ENCODE results near the gene HES1. TPM values are rescaled to one million over a fixed set of nuclear protein-coding genes. Genes with fewer than 3 reads are reported as not detected.
A peak's percentile ranks its signal among the peaks of the same experiment; 100 is the strongest.
"Not testable (repeated sequence)": the region's sequence is repeated elsewhere in the genome, so short reads cannot be mapped to it uniquely, and the experiment has no call there.

Gene HES1
- total RNA-seq (71.2 TPM), polyA plus RNA-seq (22.6 TPM)

GRCh38 chr3:194135806-194136518 lies at the start of gene HES1:
Gene HES1 (plus strand): TSS chr3:194136148. CDS start chr3:194136381, 233 bp downstream.
- WGBS: 1% methylated on average over 29 of the region's 29 CpGs

DNA sequence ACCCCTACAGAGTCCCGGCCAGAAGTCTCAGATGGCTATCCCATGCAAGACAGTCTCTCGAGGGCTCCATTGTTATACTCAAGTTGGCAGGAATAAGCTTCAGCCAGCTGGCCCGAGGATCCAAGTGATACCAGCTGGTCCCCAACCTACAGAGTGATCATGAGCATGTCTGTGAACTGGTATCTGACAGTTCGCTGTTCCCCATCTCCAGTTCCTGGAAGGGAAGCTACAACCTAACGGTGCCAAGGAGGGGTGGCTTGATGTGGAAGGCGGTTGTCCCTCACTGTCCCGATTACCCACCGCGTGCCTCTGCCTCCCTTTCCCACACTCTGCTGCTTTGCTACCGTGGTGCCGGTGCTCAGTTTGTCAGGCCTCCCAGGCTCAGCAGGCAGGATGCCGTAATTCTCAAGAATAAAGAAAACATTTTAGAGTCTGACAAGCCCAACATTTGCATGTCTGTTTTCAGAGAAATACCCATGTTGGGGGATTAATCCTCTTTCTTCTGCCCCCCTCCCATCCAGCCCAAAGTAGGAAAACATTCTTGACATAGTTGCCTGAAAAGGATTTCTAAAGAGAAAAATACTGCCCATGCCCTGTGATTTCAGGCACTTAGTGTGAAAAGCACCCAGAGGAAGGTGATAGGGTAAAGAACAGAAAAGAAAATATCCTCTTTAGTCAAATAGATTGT lies 49.4 kb upstream of the HES1 start:
- Histone ChIP-seq H3K36me3 (ENCODE audit: insufficient read depth) (no peaks in the 10 kb centered on the region), H3K27ac (ENCODE audit: low read depth) (no peak overlapping the region), H3K4me3 (ENCODE audit: low read depth, low read length) (no peak overlapping the region), H3K4me1 (ENCODE audit: insufficient read depth) (no peaks in the 10 kb centered on the region)
- no peak for DNase-seq (ENCODE audit: extremely low spot score)
- 79% methylated on average over 12 of the region's 12 CpGs for WGBS

More at GRCh38 chr3:194135806-194136518, at the start of gene HES1:
- Histone ChIP-seq H3K4me3 (ENCODE audit: low read depth, low read length) (peak within 1 kb of the TSS; percentile 54), H3K4me1 (ENCODE audit: insufficient read depth) (peaks cover 2% of the 10 kb centered on the region), H3K27ac (ENCODE audit: low read depth) (peak within 1 kb of the TSS; percentile 76), H3K36me3 (ENCODE audit: insufficient read depth) (no peaks in the 10 kb centered on the region)
- DNase-seq (ENCODE audit: extremely low spot score): no peak

- no peaks in the 10 kb centered on the region for H3K36me3 ChIP-seq (ENCODE audit: insufficient read depth)
- H3K27ac ChIP-seq (ENCODE audit: low read depth): no peak overlapping the region
- no peak overlapping the region for H3K4me3 ChIP-seq (ENCODE audit: low read depth, low read length)
- H3K4me1 ChIP-seq (ENCODE audit: insufficient read depth): no peaks in the 10 kb centered on the region
- 85% methylated on average over 5 of the region's 5 CpGs for WGBS
- DNase-seq (ENCODE audit: extremely low spot score): no peak
Observed at GRCh38 chr3:194087280-194087679, 48.7 kb upstream of the HES1 start.

- Histone ChIP-seq H3K4me1 (ENCODE audit: insufficient read depth) (no peaks in the 10 kb centered on the region), H3K4me3 (ENCODE audit: low read depth, low read length) (no peak overlapping the region), H3K27ac (ENCODE audit: low read depth) (no peak overlapping the region), H3K36me3 (ENCODE audit: insufficient read depth) (no peaks in the 10 kb centered on the region)
- no peak for DNase-seq (ENCODE audit: extremely low spot score)
- WGBS: 92% methylated on average over 11 of the region's 11 CpGs
Observed at GRCh38 chr3:194087995-194088855, 47.7 kb upstream of the HES1 start.

DNA sequence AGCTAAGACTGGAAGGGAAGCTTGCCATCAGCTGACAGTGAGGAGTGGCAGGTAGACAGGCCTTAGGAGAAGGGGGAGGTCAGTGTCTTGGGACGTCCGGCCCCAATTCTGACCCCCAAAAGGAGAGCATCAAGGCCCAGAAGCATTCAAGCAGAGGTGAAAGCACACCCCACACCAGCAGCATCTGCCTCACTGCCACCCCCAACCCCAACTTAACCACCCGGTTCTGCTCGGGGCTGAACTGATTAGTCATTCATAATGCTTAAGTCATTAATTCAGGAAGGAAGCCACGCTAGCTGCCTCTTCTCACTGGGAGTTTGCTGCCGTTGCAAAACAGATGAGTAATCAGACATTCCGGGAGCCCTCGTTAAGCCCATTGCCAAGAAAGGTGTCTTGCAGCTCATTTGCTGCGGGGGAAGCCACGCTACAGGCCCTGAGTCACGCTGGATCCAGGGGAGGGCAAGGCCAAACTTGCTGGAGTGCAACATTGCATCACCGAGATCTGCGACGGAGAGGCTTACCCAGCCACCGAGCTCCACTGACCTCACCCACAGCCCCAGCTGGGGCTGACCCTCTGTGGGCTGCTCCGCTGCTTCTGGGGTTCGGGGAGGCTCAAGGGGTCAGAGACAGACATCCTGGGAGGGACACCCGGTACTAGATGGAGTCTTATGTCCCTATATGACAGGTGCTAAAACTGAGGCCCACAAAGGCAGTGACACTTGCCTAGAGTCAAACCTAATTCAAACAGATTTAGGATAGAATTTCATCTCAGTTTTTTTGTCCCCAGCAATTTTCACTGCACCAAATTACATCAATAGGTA lies 46.4 kb upstream of the HES1 start:
- no peaks in the 10 kb centered on the region for H3K4me1 ChIP-seq (ENCODE audit: insufficient read depth)
- WGBS: 70% methylated on average over 18 of the region's 18 CpGs
- H3K36me3 ChIP-seq (ENCODE audit: insufficient read depth): no peaks in the 10 kb centered on the region
- no peak overlapping the region for H3K27ac ChIP-seq (ENCODE audit: low read depth)
- DNase-seq (ENCODE audit: extremely low spot score): no peak
- H3K4me3 ChIP-seq (ENCODE audit: low read depth, low read length): no peak overlapping the region

- DNase-seq (ENCODE audit: extremely low spot score); H3K4me1 ChIP-seq (ENCODE audit: insufficient read depth); H3K36me3 ChIP-seq (ENCODE audit: insufficient read depth); H3K27ac ChIP-seq (ENCODE audit: low read depth); H3K4me3 ChIP-seq (ENCODE audit: low read depth, low read length): not testable (repeated sequence)
- 95% methylated on average over 10 of the region's 10 CpGs for WGBS
Observed at GRCh38 chr3:194090178-194090555, 45.8 kb upstream of the HES1 start.

DNA sequence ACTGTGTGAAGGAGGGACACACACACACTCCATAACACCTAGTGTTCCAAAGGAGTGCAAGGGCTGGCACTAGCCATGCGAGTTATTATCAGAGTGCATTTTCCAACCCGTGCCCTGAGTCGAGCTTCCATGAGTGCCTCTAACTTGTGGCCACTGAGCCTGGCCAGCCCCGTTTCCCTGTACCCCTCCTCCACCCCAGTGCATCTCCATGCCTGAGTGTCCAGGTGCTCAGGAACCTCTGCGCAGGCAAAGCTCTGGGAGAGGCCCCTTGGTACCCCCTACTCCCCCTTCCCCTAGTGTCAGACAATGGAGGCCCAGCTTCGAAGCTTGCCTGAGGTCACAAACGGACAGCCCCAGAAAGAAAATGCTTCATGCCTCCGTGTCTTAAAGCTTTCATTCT lies 45.2 kb upstream of the HES1 start:
- Histone ChIP-seq H3K4me3 (ENCODE audit: low read depth, low read length) (no peak overlapping the region), H3K4me1 (ENCODE audit: insufficient read depth) (no peaks in the 10 kb centered on the region), H3K27ac (ENCODE audit: low read depth) (no peak overlapping the region), H3K36me3 (ENCODE audit: insufficient read depth) (no peaks in the 10 kb centered on the region)
- 94% methylated on average over 8 of the region's 8 CpGs for whole genome bisulfite sequencing
- no peak for DNase-seq (ENCODE audit: extremely low spot score)

DNA sequence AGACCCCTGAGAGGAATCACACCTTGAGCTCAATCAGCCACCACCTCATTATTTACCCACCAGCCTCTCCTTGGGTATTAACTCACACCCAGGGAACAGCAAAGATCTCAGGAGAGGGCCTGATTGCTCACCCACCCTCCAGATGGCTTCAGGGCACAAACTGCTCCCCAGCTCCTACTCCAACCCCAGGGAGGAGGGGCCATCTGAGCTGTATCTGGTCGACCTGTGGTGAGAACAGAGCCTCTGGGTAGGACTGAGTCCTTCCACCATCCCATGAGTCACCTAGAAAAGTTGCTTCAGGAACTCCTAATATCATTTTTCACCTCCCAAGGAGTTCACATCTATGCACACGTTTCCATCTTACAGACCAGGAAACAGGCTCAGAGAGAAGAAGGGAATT lies 44.8 kb upstream of the HES1 start:
- Histone ChIP-seq H3K4me1 (ENCODE audit: insufficient read depth) (no peaks in the 10 kb centered on the region), H3K36me3 (ENCODE audit: insufficient read depth) (no peaks in the 10 kb centered on the region), H3K4me3 (ENCODE audit: low read depth, low read length) (no peak overlapping the region), H3K27ac (ENCODE audit: low read depth) (no peak overlapping the region)
- DNase-seq (ENCODE audit: extremely low spot score): no peak
- WGBS: 50% methylated on average over 2 of the region's 2 CpGs

GRCh38 chr3:194091897-194092296 lies 44.1 kb upstream of the HES1 start:
- H3K36me3 ChIP-seq (ENCODE audit: insufficient read depth); H3K4me1 ChIP-seq (ENCODE audit: insufficient read depth); DNase-seq (ENCODE audit: extremely low spot score); H3K4me3 ChIP-seq (ENCODE audit: low read depth, low read length); H3K27ac ChIP-seq (ENCODE audit: low read depth): not testable (repeated sequence)
- 90% methylated on average over 6 of the region's 6 CpGs for WGBS

DNA sequence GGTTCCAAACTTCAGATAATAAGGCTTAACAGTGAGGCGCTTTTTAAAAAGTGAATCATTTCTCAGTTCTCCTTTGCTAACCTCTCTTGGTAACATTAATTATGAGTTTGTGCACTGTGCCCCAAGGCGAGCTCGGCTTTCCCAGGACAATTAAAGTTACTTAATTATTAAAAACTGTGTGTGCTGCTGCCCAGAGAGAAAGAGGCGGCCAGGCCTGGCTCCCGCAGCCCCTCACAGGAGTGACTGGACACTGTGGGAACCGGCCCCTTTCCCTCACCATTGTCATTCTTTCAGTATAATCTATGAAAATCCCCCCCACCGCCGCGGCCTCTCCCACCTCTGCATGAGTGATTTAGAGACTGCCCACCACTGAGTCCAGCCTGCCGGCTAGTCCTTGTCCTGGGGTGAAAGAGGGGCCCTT lies 43.1 kb upstream of the HES1 start:
- no peaks in the 10 kb centered on the region for H3K36me3 ChIP-seq (ENCODE audit: insufficient read depth)
- WGBS: 89% methylated on average over 10 of the region's 10 CpGs
- H3K4me3 ChIP-seq (ENCODE audit: low read depth, low read length): no peak overlapping the region
- no peaks in the 10 kb centered on the region for H3K4me1 ChIP-seq (ENCODE audit: insufficient read depth)
- DNase-seq (ENCODE audit: extremely low spot score): no peak
- H3K27ac ChIP-seq (ENCODE audit: low read depth): no peak overlapping the region

DNA sequence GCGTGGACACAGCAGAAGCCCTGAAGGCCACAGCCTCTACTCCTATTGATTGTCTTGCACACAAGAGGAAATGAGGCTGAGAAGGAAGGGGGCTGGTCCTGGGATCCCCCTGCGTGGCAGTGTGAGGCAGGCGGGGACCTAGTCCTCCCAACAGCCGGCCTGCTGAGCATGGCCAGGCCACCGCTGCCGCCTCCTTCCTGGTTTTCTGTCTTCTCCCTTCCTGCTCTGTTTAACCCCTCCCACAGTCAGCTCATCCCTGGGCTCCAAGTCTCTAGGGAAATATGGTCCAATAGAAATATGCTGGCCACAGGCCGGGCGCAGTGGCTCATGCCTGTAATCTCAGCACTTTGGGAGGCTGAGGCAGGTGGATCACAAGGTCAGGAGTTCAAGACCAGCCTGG lies 42.1 kb upstream of the HES1 start:
- WGBS: 94% methylated on average over 8 of the region's 8 CpGs
- H3K36me3 ChIP-seq (ENCODE audit: insufficient read depth): no peaks in the 10 kb centered on the region
- no peak overlapping the region for H3K4me3 ChIP-seq (ENCODE audit: low read depth, low read length)
- H3K4me1 ChIP-seq (ENCODE audit: insufficient read depth): no peaks in the 10 kb centered on the region
- no peak overlapping the region for H3K27ac ChIP-seq (ENCODE audit: low read depth)
- no peak for DNase-seq (ENCODE audit: extremely low spot score)

DNA sequence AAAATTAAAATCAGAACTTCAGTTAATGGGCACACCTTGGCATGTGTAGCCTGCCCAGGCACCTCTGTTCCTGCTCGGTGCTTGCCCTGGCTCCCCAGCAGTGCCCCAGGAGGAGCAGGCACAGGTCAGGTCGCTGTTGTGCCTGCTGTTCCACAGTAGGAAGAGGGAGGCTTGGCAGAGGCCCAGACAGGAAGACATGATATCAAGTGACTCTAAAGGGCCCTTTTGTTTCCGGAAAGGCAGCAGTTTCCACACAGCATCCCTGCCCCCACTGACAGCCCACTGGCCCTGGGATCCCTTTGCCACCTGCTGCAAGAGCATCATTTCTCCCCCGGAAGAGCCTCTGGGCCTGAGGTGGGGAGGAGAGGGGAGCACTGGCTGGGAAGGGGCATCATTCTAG lies 40.5 kb upstream of the HES1 start:
- Histone ChIP-seq H3K4me1 (ENCODE audit: insufficient read depth) (no peaks in the 10 kb centered on the region), H3K27ac (ENCODE audit: low read depth) (no peak overlapping the region), H3K4me3 (ENCODE audit: low read depth, low read length) (no peak overlapping the region), H3K36me3 (ENCODE audit: insufficient read depth) (no peaks in the 10 kb centered on the region)
- DNase-seq (ENCODE audit: extremely low spot score): no peak
- 67% methylated on average over 4 of the region's 4 CpGs for WGBS

DNA sequence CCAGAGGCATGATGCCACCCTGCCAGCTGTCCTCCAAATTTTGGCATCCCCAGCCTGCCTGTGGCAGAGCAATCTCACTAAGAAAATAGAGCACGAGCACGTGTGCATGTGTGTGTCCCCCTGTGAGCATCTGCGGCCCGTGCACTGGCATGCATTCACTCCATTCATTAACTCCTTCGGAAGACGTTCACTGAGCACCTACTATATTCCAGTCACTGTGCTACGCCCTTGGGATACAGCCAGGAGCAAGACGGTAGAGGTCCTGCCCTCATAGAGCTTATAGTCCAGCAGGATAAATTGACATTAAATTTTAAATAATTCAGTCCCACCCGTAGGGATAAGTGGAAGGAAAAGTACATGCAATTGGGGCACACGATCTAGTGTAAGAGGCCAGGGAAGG lies 40.0 kb upstream of the HES1 start:
- 97% methylated on average over 10 of the region's 10 CpGs for WGBS
- no peaks in the 10 kb centered on the region for H3K4me1 ChIP-seq (ENCODE audit: insufficient read depth)

More for the DNA sequence above, 40.0 kb upstream of the HES1 start:
- Histone ChIP-seq H3K27ac (ENCODE audit: low read depth) (no peak overlapping the region), H3K4me3 (ENCODE audit: low read depth, low read length) (no peak overlapping the region), H3K36me3 (ENCODE audit: insufficient read depth) (no peaks in the 10 kb centered on the region)
- DNase-seq (ENCODE audit: extremely low spot score): no peak

All from urinary bladder (tissue), 4 donors.